ENCODE results near the gene DDX20. TPM values are rescaled to one million over a fixed set of nuclear protein-coding genes. Genes with fewer than 3 reads are reported as not detected.

The DDX20 gene
- total and polyA plus RNA-seq, 2 of the 8 experiments (the other 6 are each of a cell fraction or from before 2014, with no cell fraction given): 7.5 to 24.7 TPM

DNA sequence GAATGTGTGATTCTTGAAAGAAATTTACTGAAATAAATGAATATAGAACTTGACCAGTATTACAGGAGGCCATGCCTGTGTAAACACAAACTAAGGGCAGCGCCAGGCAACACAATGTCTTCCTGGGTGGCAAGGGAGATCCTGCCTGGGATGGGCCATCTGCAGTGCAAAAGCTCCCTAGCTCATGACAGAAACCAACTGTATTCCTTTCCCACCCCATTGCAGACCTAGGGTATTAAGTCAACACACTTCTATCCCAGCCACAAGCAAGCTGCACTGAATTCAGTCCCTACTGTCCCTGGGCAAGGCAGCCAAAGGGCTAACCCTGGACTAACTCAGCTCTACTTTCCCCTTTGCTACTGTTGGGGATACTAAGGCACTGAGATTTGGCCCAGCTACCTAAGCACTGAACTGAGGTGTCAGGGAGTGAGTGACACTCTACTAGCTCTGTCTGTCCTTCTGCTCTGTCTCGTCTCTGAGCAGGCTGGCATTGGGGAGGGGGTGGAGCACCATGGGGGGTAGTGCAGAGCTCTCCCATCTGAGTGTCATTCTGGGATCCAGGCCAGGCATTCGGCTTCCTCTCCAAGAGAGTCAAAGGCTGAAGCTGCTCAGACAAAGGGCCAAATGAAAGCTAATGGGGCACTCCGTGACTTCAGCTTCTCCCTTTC, 19.0 kb upstream of the DDX20 start (continued):
- TF ChIP-seq, protein P1, sequence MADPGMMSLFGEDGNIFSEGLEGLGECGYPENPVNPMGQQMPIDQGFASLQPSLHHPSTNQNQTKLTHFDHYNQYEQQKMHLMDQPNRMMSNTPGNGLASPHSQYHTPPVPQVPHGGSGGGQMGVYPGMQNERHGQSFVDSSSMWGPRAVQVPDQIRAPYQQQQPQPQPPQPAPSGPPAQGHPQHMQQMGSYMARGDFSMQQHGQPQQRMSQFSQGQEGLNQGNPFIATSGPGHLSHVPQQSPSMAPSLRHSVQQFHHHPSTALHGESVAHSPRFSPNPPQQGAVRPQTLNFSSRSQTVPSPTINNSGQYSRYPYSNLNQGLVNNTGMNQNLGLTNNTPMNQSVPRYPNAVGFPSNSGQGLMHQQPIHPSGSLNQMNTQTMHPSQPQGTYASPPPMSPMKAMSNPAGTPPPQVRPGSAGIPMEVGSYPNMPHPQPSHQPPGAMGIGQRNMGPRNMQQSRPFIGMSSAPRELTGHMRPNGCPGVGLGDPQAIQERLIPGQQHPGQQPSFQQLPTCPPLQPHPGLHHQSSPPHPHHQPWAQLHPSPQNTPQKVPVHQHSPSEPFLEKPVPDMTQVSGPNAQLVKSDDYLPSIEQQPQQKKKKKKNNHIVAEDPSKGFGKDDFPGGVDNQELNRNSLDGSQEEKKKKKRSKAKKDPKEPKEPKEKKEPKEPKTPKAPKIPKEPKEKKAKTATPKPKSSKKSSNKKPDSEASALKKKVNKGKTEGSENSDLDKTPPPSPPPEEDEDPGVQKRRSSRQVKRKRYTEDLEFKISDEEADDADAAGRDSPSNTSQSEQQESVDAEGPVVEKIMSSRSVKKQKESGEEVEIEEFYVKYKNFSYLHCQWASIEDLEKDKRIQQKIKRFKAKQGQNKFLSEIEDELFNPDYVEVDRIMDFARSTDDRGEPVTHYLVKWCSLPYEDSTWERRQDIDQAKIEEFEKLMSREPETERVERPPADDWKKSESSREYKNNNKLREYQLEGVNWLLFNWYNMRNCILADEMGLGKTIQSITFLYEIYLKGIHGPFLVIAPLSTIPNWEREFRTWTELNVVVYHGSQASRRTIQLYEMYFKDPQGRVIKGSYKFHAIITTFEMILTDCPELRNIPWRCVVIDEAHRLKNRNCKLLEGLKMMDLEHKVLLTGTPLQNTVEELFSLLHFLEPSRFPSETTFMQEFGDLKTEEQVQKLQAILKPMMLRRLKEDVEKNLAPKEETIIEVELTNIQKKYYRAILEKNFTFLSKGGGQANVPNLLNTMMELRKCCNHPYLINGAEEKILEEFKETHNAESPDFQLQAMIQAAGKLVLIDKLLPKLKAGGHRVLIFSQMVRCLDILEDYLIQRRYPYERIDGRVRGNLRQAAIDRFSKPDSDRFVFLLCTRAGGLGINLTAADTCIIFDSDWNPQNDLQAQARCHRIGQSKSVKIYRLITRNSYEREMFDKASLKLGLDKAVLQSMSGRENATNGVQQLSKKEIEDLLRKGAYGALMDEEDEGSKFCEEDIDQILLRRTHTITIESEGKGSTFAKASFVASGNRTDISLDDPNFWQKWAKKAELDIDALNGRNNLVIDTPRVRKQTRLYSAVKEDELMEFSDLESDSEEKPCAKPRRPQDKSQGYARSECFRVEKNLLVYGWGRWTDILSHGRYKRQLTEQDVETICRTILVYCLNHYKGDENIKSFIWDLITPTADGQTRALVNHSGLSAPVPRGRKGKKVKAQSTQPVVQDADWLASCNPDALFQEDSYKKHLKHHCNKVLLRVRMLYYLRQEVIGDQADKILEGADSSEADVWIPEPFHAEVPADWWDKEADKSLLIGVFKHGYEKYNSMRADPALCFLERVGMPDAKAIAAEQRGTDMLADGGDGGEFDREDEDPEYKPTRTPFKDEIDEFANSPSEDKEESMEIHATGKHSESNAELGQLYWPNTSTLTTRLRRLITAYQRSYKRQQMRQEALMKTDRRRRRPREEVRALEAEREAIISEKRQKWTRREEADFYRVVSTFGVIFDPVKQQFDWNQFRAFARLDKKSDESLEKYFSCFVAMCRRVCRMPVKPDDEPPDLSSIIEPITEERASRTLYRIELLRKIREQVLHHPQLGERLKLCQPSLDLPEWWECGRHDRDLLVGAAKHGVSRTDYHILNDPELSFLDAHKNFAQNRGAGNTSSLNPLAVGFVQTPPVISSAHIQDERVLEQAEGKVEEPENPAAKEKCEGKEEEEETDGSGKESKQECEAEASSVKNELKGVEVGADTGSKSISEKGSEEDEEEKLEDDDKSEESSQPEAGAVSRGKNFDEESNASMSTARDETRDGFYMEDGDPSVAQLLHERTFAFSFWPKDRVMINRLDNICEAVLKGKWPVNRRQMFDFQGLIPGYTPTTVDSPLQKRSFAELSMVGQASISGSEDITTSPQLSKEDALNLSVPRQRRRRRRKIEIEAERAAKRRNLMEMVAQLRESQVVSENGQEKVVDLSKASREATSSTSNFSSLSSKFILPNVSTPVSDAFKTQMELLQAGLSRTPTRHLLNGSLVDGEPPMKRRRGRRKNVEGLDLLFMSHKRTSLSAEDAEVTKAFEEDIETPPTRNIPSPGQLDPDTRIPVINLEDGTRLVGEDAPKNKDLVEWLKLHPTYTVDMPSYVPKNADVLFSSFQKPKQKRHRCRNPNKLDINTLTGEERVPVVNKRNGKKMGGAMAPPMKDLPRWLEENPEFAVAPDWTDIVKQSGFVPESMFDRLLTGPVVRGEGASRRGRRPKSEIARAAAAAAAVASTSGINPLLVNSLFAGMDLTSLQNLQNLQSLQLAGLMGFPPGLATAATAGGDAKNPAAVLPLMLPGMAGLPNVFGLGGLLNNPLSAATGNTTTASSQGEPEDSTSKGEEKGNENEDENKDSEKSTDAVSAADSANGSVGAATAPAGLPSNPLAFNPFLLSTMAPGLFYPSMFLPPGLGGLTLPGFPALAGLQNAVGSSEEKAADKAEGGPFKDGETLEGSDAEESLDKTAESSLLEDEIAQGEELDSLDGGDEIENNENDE (IDR thresholded peaks at IDR 0.05; ENCODE audit: insufficient replicate concordance, low read length): no peak
- TF ChIP-seq POU5F1 (IDR thresholded peaks at IDR 0.05; ENCODE audit: low read depth, low read length) (no peak), NRF1 (IDR thresholded peaks at IDR 0.05; ENCODE audit: low read depth, low read length) (no peak), TBP (IDR thresholded peaks at IDR 0.05; ENCODE audit: low read depth, low read length) (no peak), RAD21 (IDR thresholded peaks at IDR 0.05 in 1 of 2, conservative IDR thresholded peaks at IDR 0.05 in 1 of 2; ENCODE audit: low read depth in 2 of 2, low read length in 2 of 2) (no peak), SRF (IDR thresholded peaks at IDR 0.05; ENCODE audit: low read depth, low read length) (no peak), BRCA1 (IDR thresholded peaks at IDR 0.05; ENCODE audit: low read depth, low read length) (no peak), SP1 (IDR thresholded peaks at IDR 0.05; ENCODE audit: low read depth, low read length) (no peak), CTBP2 (IDR thresholded peaks at IDR 0.05; ENCODE audit: borderline replicate concordance, insufficient read depth, insufficient read length, low read length) (no peak), CBX8 (IDR thresholded peaks at IDR 0.05; ENCODE audit: borderline replicate concordance, low read depth, low read length) (no peak), SIX5 (IDR thresholded peaks at IDR 0.05; ENCODE audit: low read depth, low read length) (no peak)
